MM.1S (cell line): ENCODE measurements around the gene CRMP1.

Experiments used
- CTCF ChIP-seq: fragments of 300-600 bp; sonication (generic); IDR thresholded peaks from 2 replicates; pipeline ENCODE4 v1.5.1; 2016; ENCODE audit warnings: antibody characterized with exemption, low read length, mixed read lengths
- EZH2 ChIP-seq: fragments of 300-600 bp; sonication (generic); optimal IDR thresholded peaks from 2 replicates; pipeline ENCODE3; 2017; ENCODE audit warnings: low read depth, mild to moderate bottlenecking, antibody characterized with exemption, low read length, mixed read lengths
- EZH2phosphoT487 ChIP-seq: fragments of 300-600 bp; sonication (generic); IDR thresholded peaks from 2 replicates; pipeline ENCODE4 v1.6.1; 2018; ENCODE audit warnings: antibody characterized with exemption, low read length

GRCh38 chr4:5793514-5793913, 99.4 kb downstream of the CRMP1 start:
- no peak for TF ChIP-seq CTCF
- no peak for TF ChIP-seq EZH2
- TF ChIP-seq EZH2phosphoT487, result no peak
